IMR-90 (cell line): ENCODE results near the gene C6orf89. TPM values are rescaled to one million over a fixed set of nuclear protein-coding genes. Genes with fewer than 3 reads are reported as not detected.
A peak's percentile ranks its signal among the peaks of the same experiment; 100 is the strongest.

Source experiments
- ATAC-seq: fragments of 200-7000 bp; cut with Tn5 transposase; 2 replicates; pipeline ENCODE4 v1.9.1; 2020; ENCODE audit warnings: low read depth, mild to moderate bottlenecking, moderate library complexity
- BruUV-seq: library from RNA; stranded (reverse); fragments of 400-500 nt; replicated peaks from 2 replicates; lab custom pipeline; 2021; lab: Mats Ljungman, UMichigan
- CTCF ChIA-PET: fragments of 300-600 bp; formaldehyde crosslinking; extraction: SDS; loops from one replicate; lab custom pipeline; 2021; ENCODE audit warnings: antibody characterized with exemption; lab: Yijun Ruan, JAX
- POLR2A ChIA-PET: fragments of 300-600 bp; sonication (Branson Sonifier 250); formaldehyde crosslinking; loops from one replicate; lab custom pipeline; 2022; ENCODE audit warnings: antibody characterized with exemption; ENCODE audit not compliant: unreplicated experiment; lab: Charles Lee
- DNase-seq: peaks from one replicate; pipeline ENCODE4 v3.0.0; 2013
- H2AFZ ChIP-seq: replicated peaks from 2 replicates; pipeline ENCODE3; 2013; ENCODE audit warnings: low read length, mild to moderate bottlenecking; ENCODE audit not compliant: poor library complexity
- H2AK5ac ChIP-seq: 2 replicates; pipeline ENCODE4 v1.6.1; 2013; ENCODE audit warnings: low read depth, low read length, inconsistent platforms
- H2AK9ac ChIP-seq: replicated peaks from 2 replicates; pipeline ENCODE3; 2013; ENCODE audit warnings: mild to moderate bottlenecking, low read depth, low read length, moderate library complexity; ENCODE audit not compliant: poor library complexity
- H2BK120ac ChIP-seq: 2 replicates; pipeline ENCODE4 v1.6.1; 2013; ENCODE audit warnings: low read depth, low read length, inconsistent platforms
- H2BK15ac ChIP-seq: 3 replicates; pipeline ENCODE4 v1.6.1; 2013; ENCODE audit warnings: low read depth, low read length, inconsistent platforms
- H2BK20ac ChIP-seq: 2 replicates; pipeline ENCODE4 v1.6.1; 2013; ENCODE audit warnings: low read depth, mild to moderate bottlenecking, inconsistent platforms, low read length, moderate library complexity
- H2BK5ac ChIP-seq: 2 replicates; pipeline ENCODE4 v1.6.1; 2013; ENCODE audit warnings: mild to moderate bottlenecking, low read depth, low read length, inconsistent platforms; ENCODE audit not compliant: poor library complexity, severe bottlenecking
- H3K14ac ChIP-seq: replicated peaks from 2 replicates; pipeline ENCODE4 v1.6.1; 2013; ENCODE audit warnings: low read depth, low read length, inconsistent platforms
- H3K18ac ChIP-seq: 2 replicates; pipeline ENCODE4 v1.6.1; 2013; ENCODE audit warnings: low read depth, low read length, control low read depth
- H3K23ac ChIP-seq: 2 replicates; pipeline ENCODE4 v1.6.1; 2013; ENCODE audit warnings: low read depth, low read length, inconsistent platforms
- H3K27ac ChIP-seq: 2 replicates; pipeline ENCODE4 v1.5.1; 2013; ENCODE audit warnings: mild to moderate bottlenecking, control low read depth, low read length; ENCODE audit not compliant: insufficient read depth
- H3K27me3 ChIP-seq: 2 replicates; pipeline ENCODE4 v1.6.1; 2013; ENCODE audit warnings: low read length; ENCODE audit not compliant: control insufficient read depth, insufficient read depth
- H3K36me3 ChIP-seq: 2 replicates; pipeline ENCODE4 v1.6.1; 2013; ENCODE audit warnings: low read length, mixed read lengths; ENCODE audit not compliant: control insufficient read depth, insufficient read depth
- H3K4ac ChIP-seq: 2 replicates; pipeline ENCODE4 v1.6.1; 2013; ENCODE audit warnings: low read depth, low read length, inconsistent platforms
- H3K4me1 ChIP-seq: 2 replicates; pipeline ENCODE4 v1.6.1; 2013; ENCODE audit warnings: low read length, mixed read lengths; ENCODE audit not compliant: control insufficient read depth, insufficient read depth
- H3K4me2 ChIP-seq: 2 replicates; pipeline ENCODE4 v1.6.1; 2013; ENCODE audit warnings: low read depth, mild to moderate bottlenecking, control low read depth, low read length, moderate library complexity
- H3K4me3 ChIP-seq: 2 replicates; pipeline ENCODE4 v1.5.1; 2013; ENCODE audit warnings: low read depth, mild to moderate bottlenecking, control low read depth, low read length, moderate library complexity; ENCODE audit not compliant: insufficient read depth
- H3K56ac ChIP-seq: 2 replicates; pipeline ENCODE4 v1.6.1; 2013; ENCODE audit warnings: low read length, inconsistent platforms; ENCODE audit not compliant: insufficient read depth; ENCODE audit errors: extremely low read depth
- H3K79me1 ChIP-seq, 2 experiments: 2 replicates each; pipeline ENCODE4 v1.6.1; 2013; ENCODE audit warnings: low read length in 2 of 2, inconsistent platforms in 1 of 2, low read depth in 1 of 2
- H3K9ac ChIP-seq: 2 replicates; pipeline ENCODE4 v1.6.1; 2013; ENCODE audit warnings: low read depth, low read length, control low read depth
- H3K9me1 ChIP-seq: 2 replicates; pipeline ENCODE4 v1.6.1; 2013; ENCODE audit warnings: low read length, inconsistent platforms; ENCODE audit not compliant: insufficient read depth
- H3K9me3 ChIP-seq: 2 replicates; pipeline ENCODE4 v1.6.1; 2013; ENCODE audit warnings: low read length; ENCODE audit not compliant: control insufficient read depth, insufficient read depth
- H4K20me1 ChIP-seq: 2 replicates; pipeline ENCODE4 v1.6.1; 2013; ENCODE audit warnings: low read length, inconsistent platforms; ENCODE audit not compliant: insufficient read depth
- H4K5ac ChIP-seq: 2 replicates; pipeline ENCODE4 v1.6.1; 2013; ENCODE audit warnings: mild to moderate bottlenecking, low read depth, low read length, control low read depth
- H4K8ac ChIP-seq, 2 experiments: 2 replicates each; pipeline ENCODE4 v1.6.1; 2013; ENCODE audit warnings: low read depth in 2 of 2, low read length in 2 of 2, control low read depth in 1 of 2, inconsistent platforms in 1 of 2
- H4K91ac ChIP-seq: 2 replicates; pipeline ENCODE4 v1.6.1; 2013; ENCODE audit warnings: low read depth, low read length, inconsistent platforms; ENCODE audit not compliant: insufficient read depth
- BHLHE40 ChIP-seq: fragments of 150-350 bp; IDR thresholded peaks from 2 replicates; pipeline ENCODE4 v1.6.1; 2016; ENCODE audit warnings: mild to moderate bottlenecking, low read depth, low read length
- CEBPB ChIP-seq: IDR thresholded peaks from 2 replicates; pipeline ENCODE4 v1.6.1; 2012; ENCODE audit warnings: low read depth, low read length, improper control_type of control experiment
- CHD1 ChIP-seq: IDR thresholded peaks from 2 replicates; pipeline ENCODE4 v1.6.1; 2012; ENCODE audit warnings: low read depth, low read length, improper control_type of control experiment
- FOS ChIP-seq: fragments of 150-350 bp; IDR thresholded peaks from 2 replicates; pipeline ENCODE4 v1.6.1; 2016; ENCODE audit warnings: low read depth, low read length
- MAFK ChIP-seq: IDR thresholded peaks from 2 replicates; pipeline ENCODE4 v1.6.1; 2012; ENCODE audit warnings: low read depth, low read length, improper control_type of control experiment
- MAZ ChIP-seq: IDR thresholded peaks from 2 replicates; pipeline ENCODE4 v1.6.1; 2012; ENCODE audit warnings: low read depth, mild to moderate bottlenecking, low read length, improper control_type of control experiment, moderate library complexity, borderline replicate concordance
- NFE2L2 ChIP-seq: fragments of 150-350 bp; IDR thresholded peaks from 2 replicates; pipeline ENCODE4 v1.6.1; 2016; ENCODE audit warnings: low read depth, mild to moderate bottlenecking, low read length
- RAD21 ChIP-seq: IDR thresholded peaks from 2 replicates; pipeline ENCODE4 v1.6.1; 2012; ENCODE audit warnings: low read length, improper control_type of control experiment
- SMC3 ChIP-seq: fragments of 150-350 bp; IDR thresholded peaks from 2 replicates; pipeline ENCODE4 v1.6.1; 2016; ENCODE audit warnings: low read depth, mild to moderate bottlenecking, antibody characterized with exemption, low read length, moderate library complexity
- WGBS, 2 experiments: methylation state at CpG; one replicate each; pipeline versions ENCODE4 v1.1.5 to v1.1.7; 2013; ENCODE audit warnings: missing lambda C conversion rate in 2 of 2; ENCODE audit not compliant: insufficient read length in 1 of 2; ENCODE audit errors: extremely low coverage in 2 of 2; 5-methylcytosine and 5-hydroxymethylcytosine counted together
- dilution Hi-C: fragments of 300-500 bp; cut with HindIII; formaldehyde crosslinking; loops from one replicate; pipeline ENCODE4 v1.14.3; 2018; ENCODE audit warnings: low sequenced_read_pairs; ENCODE audit not compliant: unreplicated experiment
- in situ Hi-C: fragments of 300-500 bp; cut with MboI; formaldehyde crosslinking; loops from 3 replicates; pipeline ENCODE4 v1.14.3; 2019; ENCODE audit warnings: low sequenced_read_pairs, inconsistent platforms, mixed read lengths
- intact Hi-C: fragments of 100-400 bp; cut with micrococcal nuclease; formaldehyde crosslinking; loops from 2 replicates; pipeline ENCODE4 v1.10.0; 2022
- polyA plus RNA-seq, 3 experiments: library from polyadenylated mRNA; depleted of rRNA; stranded (reverse); fragments of >200 nt; gene quantifications; 2 replicates each; pipeline ENCODE4 v1.2.3, GENCODE V29; 2012; ENCODE audit warnings: low replicate concordance in 1 of 3
- total RNA-seq: library from RNA; depleted of rRNA; stranded (reverse); fragments of >200 nt; gene quantifications from 2 replicates; pipeline ENCODE4 v1.2.3, GENCODE V29; 2012
- TF ChIP-seq, protein P1 (sequence below): conservative IDR thresholded peaks from 2 replicates; pipeline ENCODE4 v1.5.1; 2012; ENCODE audit warnings: mild to moderate bottlenecking, low read depth, low read length, improper control_type of control experiment
- TF ChIP-seq, protein P2 (sequence below): fragments of 150-350 bp; IDR thresholded peaks from 2 replicates; pipeline ENCODE4 v1.6.1; 2017; ENCODE audit warnings: mild to moderate bottlenecking, antibody characterized with exemption, low read length, low read depth

Gene C6orf89
- total and polyA plus RNA-seq, 2 of the 4 experiments (the other 2 are of a cell fraction) = 30.8 to 52.3 TPM

- Histone ChIP-seq H4K91ac (peak overlapping the region; percentile 51; the same call in 1 of the 2 replicates), H3K27me3 (no peaks in the 10 kb centered on the region), H3K4me3 (no peak overlapping the region), H2BK15ac (peak overlapping the region; percentile 12; the same call in 1 of the 3 replicates), H4K20me1 (no peaks in the 10 kb centered on the region), H2BK5ac (no peak overlapping the region), H3K14ac (peak overlapping the region; percentile 52), H3K79me1 (no peaks in the 10 kb centered on the region), H3K56ac (no peak overlapping the region), H3K4me1 (peaks cover 9% of the 10 kb centered on the region), H3K4me2 (no peak overlapping the region), H3K9me3 (no peaks in the 10 kb centered on the region), H3K4ac (peak overlapping the region; percentile 67), H2BK20ac (peak overlapping the region; percentile 74), H3K9me1 (0 out of 2 replicates have a peak, but pooled peaks cover 9% of the 10 kb centered on the region), H3K23ac (no peak overlapping the region), H2AK9ac (no peak overlapping the region), H2BK120ac (peak overlapping the region; percentile 61), H3K9ac (no peak overlapping the region), H3K27ac (no peak overlapping the region), H2AK5ac (peak overlapping the region; percentile 74), H4K8ac (0 out of 4 replicates have a peak overlapping the region, but pooled peaks of 1 of the 2 experiments have one; percentile 5), H4K5ac (no peak overlapping the region), H3K18ac (peak overlapping the region; percentile 58; the same call in 1 of the 2 replicates), H3K36me3 (no peaks in the 10 kb centered on the region), H2AFZ (no peak overlapping the region)
- CTCF ChIA-PET = no interaction called here
- intact Hi-C loops = no loop called here
- dilution Hi-C loops = no loop called here
- TF ChIP-seq NFE2L2 = no peak
- TF ChIP-seq MAFK = no peak
- TF ChIP-seq, protein P1, sequence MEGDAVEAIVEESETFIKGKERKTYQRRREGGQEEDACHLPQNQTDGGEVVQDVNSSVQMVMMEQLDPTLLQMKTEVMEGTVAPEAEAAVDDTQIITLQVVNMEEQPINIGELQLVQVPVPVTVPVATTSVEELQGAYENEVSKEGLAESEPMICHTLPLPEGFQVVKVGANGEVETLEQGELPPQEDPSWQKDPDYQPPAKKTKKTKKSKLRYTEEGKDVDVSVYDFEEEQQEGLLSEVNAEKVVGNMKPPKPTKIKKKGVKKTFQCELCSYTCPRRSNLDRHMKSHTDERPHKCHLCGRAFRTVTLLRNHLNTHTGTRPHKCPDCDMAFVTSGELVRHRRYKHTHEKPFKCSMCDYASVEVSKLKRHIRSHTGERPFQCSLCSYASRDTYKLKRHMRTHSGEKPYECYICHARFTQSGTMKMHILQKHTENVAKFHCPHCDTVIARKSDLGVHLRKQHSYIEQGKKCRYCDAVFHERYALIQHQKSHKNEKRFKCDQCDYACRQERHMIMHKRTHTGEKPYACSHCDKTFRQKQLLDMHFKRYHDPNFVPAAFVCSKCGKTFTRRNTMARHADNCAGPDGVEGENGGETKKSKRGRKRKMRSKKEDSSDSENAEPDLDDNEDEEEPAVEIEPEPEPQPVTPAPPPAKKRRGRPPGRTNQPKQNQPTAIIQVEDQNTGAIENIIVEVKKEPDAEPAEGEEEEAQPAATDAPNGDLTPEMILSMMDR = no peak
- TF ChIP-seq, protein P2, sequence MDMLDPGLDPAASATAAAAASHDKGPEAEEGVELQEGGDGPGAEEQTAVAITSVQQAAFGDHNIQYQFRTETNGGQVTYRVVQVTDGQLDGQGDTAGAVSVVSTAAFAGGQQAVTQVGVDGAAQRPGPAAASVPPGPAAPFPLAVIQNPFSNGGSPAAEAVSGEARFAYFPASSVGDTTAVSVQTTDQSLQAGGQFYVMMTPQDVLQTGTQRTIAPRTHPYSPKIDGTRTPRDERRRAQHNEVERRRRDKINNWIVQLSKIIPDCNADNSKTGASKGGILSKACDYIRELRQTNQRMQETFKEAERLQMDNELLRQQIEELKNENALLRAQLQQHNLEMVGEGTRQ = no peak
- no peak for TF ChIP-seq SMC3
- TF ChIP-seq CHD1 = no peak
- no peak for TF ChIP-seq CEBPB
- TF ChIP-seq FOS = no peak
- TF ChIP-seq MAZ = no peak
- no peak for TF ChIP-seq RAD21
- TF ChIP-seq BHLHE40 = no peak
- ATAC-seq = no peak
- DNase-seq = no peak
- no CpG with 5 or more reads among the region's 5 CpGs for WGBS, 2 experiments
- POLR2A ChIA-PET = interaction anchor here (1.1 kb wide), 1 partner anchor 49 kb away, joined by 4 read pairs; the partner anchor contains the start of gene MTCH1
- in situ Hi-C loops = no loop called here
- BruUV-seq = no TSS peak
Measured at GRCh38 chr6:36936824-36937223, 51.1 kb downstream of the C6orf89 start.
